ENCODE data around the gene ABCC1.

The ABCC1 gene

GRCh38 chr16:16141784-16142396 lies 192.5 kb downstream of the ABCC1 start:
- DNase-seq (ENCODE audit: low read depth), result no peak
- H3K4me3 ChIP-seq (ENCODE audit: low read depth, low read length), result no peak overlapping the region
- TF ChIP-seq, protein P1, sequence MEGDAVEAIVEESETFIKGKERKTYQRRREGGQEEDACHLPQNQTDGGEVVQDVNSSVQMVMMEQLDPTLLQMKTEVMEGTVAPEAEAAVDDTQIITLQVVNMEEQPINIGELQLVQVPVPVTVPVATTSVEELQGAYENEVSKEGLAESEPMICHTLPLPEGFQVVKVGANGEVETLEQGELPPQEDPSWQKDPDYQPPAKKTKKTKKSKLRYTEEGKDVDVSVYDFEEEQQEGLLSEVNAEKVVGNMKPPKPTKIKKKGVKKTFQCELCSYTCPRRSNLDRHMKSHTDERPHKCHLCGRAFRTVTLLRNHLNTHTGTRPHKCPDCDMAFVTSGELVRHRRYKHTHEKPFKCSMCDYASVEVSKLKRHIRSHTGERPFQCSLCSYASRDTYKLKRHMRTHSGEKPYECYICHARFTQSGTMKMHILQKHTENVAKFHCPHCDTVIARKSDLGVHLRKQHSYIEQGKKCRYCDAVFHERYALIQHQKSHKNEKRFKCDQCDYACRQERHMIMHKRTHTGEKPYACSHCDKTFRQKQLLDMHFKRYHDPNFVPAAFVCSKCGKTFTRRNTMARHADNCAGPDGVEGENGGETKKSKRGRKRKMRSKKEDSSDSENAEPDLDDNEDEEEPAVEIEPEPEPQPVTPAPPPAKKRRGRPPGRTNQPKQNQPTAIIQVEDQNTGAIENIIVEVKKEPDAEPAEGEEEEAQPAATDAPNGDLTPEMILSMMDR (conservative IDR thresholded peaks at IDR 0.05; ENCODE audit: low read depth, low read length), result no peak

- H3K4me3 ChIP-seq (ENCODE audit: low read depth, low read length), result no peak overlapping the region
- DNase-seq (ENCODE audit: low read depth), result peak; percentile 21
- TF ChIP-seq, protein P1 (conservative IDR thresholded peaks at IDR 0.05; ENCODE audit: low read depth, low read length), result peak; percentile 52
Measured at GRCh38 chr16:16143038-16143763, 193.8 kb downstream of the ABCC1 start.

GRCh38 chr16:16143931-16144330 lies 194.5 kb downstream of the ABCC1 start:
- TF ChIP-seq, protein P1 (conservative IDR thresholded peaks at IDR 0.05; ENCODE audit: low read depth, low read length), result no peak
- no peak overlapping the region for H3K4me3 ChIP-seq (ENCODE audit: low read depth, low read length)
- no peak for DNase-seq (ENCODE audit: low read depth)

GRCh38 chr16:16144416-16144815 lies 195.0 kb downstream of the ABCC1 start:
- TF ChIP-seq, protein P1 (conservative IDR thresholded peaks at IDR 0.05; ENCODE audit: low read depth, low read length), result no peak
- DNase-seq (ENCODE audit: low read depth), result no peak
- no peak overlapping the region for H3K4me3 ChIP-seq (ENCODE audit: low read depth, low read length)

GRCh38 chr16:16145286-16145685 lies 195.9 kb downstream of the ABCC1 start:
- no peak for DNase-seq (ENCODE audit: low read depth)
- H3K4me3 ChIP-seq (ENCODE audit: low read depth, low read length), result no peak overlapping the region
- TF ChIP-seq, protein P1 (conservative IDR thresholded peaks at IDR 0.05; ENCODE audit: low read depth, low read length), result no peak

DNA sequence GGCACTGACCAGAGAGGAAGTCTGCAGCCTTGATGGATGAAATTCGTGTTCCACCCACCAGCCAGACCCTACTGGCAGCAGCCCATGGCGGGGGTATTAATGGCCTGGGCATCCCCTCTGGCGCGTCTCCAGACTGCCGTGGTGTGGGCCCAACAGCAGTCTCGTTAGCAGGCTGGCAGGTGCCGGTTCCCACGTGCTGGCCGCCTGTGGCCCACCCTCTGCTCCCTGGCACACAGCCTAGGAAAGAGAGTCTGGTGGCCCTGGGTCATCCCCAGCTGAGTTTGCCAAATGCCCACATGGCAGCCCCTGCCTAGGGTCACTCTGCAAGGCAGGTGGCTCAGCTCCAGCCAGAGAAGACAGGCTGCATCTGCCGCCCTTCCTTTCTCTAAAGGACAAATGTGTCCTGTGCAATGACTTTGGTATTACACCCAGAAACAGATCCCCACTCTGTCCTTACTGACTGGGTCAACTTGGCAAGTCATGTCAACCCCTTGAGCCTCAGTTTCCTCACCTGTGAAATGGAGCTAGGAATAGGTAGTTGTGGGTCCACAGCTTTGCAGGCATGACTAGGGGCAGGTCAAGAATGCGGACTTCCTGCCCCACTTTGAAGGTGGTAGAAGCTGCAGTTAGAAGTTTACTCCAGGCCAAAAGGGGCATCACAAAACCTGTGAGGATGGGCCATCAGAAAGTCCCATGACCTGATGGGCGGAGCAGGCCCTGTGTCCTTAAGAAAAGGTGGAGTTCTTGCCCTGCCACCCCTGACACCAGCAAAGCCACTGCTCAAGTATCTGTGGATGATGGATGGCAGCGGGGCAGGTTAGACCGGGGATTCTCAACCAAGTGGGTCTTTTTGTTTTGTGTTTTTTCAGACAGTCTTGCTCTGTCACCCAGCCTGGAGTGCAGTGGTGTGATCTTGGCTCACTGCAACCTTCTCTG lies 197.2 kb downstream of the ABCC1 start:
- TF ChIP-seq, protein P1 (conservative IDR thresholded peaks at IDR 0.05; ENCODE audit: low read depth, low read length), result no peak
- no peak for DNase-seq (ENCODE audit: low read depth)
- H3K4me3 ChIP-seq (ENCODE audit: low read depth, low read length), result no peak overlapping the region

All from choroid plexus epithelial cell (primary cell).